ENCODE measurements around the gene GRID1. TPM values are rescaled to one million over a fixed set of nuclear protein-coding genes. Genes with fewer than 3 reads are reported as not detected.

Gene GRID1
- total RNA-seq, 4 donors from 2014 or later = 1.4 to 4.9 (median 2.0) TPM

DNA sequence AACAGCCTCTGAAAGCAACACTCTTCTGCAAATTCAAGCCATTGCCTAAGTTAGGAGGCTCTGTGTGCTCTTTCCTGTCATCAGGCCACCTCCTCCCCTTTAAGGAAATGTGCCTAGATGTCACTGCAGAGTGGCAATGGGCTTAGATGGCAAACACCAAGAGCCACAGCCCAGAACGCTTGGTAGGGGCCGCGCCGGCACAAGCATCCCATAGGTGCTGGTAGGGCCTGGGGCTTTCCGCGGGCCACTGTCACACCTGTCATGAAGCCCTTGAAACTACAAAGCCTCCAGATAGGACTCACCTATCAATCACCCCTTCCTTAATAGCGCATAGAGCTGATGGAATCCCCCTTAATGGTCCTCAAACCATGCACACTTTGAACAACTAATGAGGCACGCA lies 299.9 kb downstream of the GRID1 start:
- intact Hi-C loops (cut with DNase I; ENCODE audit: low total_unique reads) = no loop called here
- TF ChIP-seq, protein P1, sequence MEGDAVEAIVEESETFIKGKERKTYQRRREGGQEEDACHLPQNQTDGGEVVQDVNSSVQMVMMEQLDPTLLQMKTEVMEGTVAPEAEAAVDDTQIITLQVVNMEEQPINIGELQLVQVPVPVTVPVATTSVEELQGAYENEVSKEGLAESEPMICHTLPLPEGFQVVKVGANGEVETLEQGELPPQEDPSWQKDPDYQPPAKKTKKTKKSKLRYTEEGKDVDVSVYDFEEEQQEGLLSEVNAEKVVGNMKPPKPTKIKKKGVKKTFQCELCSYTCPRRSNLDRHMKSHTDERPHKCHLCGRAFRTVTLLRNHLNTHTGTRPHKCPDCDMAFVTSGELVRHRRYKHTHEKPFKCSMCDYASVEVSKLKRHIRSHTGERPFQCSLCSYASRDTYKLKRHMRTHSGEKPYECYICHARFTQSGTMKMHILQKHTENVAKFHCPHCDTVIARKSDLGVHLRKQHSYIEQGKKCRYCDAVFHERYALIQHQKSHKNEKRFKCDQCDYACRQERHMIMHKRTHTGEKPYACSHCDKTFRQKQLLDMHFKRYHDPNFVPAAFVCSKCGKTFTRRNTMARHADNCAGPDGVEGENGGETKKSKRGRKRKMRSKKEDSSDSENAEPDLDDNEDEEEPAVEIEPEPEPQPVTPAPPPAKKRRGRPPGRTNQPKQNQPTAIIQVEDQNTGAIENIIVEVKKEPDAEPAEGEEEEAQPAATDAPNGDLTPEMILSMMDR (IDR thresholded peaks at IDR 0.05) = no peak
- TF ChIP-seq POLR2A (IDR thresholded peaks at IDR 0.05) = no peak
- peak in 1 of 2 donors; percentile 39 for DNase-seq (ENCODE audit: low spot score in 2 of 2)
- whole genome bisulfite sequencing, 2 donors = 93 to 97% methylated on average over 8 of the region's 8 CpGs
- H3K4me3 ChIP-seq (ENCODE audit: low read depth, poor library complexity, severe bottlenecking) = no peak overlapping the region

DNA sequence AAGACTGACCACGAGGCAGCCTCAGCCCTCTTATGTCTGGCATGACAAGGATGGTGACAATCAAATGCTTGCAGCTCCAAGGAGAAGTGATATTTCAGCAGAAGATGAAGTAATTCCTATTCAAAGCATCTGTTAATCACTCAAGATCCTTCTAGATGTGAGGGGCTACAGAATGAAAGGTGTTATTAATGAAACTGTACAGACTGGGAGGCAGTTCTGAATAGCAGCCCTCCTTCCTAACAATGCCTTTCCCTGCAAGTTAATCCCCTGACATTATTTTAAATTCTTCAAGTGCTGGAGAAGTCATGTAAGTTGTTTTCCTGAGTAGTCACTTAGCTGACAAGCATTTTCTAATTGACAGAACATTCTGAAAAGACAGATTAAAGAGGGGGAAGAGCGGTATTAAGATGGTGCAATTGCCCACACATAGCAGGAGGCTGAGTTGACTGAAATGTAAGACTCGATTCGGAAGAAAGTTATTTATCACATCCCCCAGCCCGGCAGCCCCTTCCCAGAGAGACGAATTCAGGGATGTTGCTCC lies 300.8 kb downstream of the GRID1 start:
- TF ChIP-seq, protein P1 (IDR thresholded peaks at IDR 0.05) = no peak
- TF ChIP-seq POLR2A (IDR thresholded peaks at IDR 0.05) = no peak
- intact Hi-C loops (cut with DNase I; ENCODE audit: low total_unique reads) = no loop called here
- no peak for DNase-seq (ENCODE audit: low spot score in 2 of 2)
- no peak overlapping the region for H3K4me3 ChIP-seq (ENCODE audit: low read depth, poor library complexity, severe bottlenecking)
- WGBS, 2 donors = 79 to 82% methylated on average over 6 of the region's 6 CpGs

DNA sequence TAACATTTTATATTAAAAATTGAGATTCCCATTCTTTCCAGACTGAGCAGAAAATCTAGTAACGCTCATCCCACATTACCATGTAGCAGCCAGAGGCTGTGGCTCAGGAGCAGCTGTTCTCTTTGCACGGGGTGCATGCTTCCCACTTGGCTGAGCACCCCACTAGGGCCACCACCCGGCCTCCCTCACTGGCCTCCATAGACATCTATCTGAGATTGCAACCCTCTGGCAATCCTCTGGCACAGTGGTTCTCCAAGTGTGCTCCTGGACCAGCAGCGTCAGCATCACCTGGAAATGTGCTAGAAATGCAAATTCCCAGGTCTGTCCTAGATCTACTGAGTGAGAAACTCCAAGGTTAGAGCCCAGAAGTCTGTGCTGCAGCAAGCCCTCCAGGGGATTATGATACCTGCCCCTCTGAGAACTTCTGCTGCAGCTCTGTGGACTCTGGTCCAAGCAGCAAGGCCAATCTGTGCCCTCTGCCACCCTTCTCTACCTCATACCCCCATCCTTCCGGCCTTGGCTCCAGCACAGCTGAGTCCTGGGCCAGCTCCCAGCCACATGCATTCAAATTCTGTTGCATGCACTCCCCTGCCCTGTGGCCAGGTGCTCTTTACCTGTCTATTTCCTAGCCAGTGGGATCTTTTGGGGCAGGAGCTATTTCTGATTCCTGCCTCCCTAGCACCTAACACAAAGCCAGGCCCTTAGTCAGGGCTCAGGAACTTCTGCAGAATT lies 301.5 kb downstream of the GRID1 start:
- no peak overlapping the region for H3K4me3 ChIP-seq (ENCODE audit: low read depth, poor library complexity, severe bottlenecking)
- peak in 1 of 2 donors; percentile 61 for DNase-seq (ENCODE audit: low spot score in 2 of 2)
- 81 to 83% methylated on average over 5 of the region's 5 CpGs for WGBS, 2 donors
- intact Hi-C loops (cut with DNase I; ENCODE audit: low total_unique reads) = no loop called here
- no peak for TF ChIP-seq POLR2A (IDR thresholded peaks at IDR 0.05)
- TF ChIP-seq, protein P1 (IDR thresholded peaks at IDR 0.05) = no peak

DNA sequence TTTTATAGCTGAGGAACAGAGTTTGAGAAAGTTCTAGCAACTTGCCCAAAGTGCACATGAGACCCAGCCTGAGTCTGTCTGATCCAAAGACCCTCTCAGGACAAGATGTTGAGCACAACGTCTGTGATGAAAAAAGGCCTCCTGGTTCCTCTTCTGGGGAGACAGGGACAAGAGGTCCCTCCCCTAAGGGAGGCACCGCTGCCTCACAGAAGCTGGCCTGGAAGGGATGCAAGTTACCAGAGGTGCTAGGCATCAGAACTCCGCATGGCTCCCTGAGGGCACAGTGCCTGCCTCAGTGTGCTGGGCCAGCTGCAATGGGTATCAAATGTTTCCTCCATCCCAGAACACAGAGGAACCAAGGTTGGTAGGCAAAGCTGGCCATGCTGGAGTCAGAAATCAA lies 302.4 kb downstream of the GRID1 start:
- TF ChIP-seq, protein P1 (IDR thresholded peaks at IDR 0.05) = no peak
- TF ChIP-seq POLR2A (IDR thresholded peaks at IDR 0.05) = no peak
- WGBS, 2 donors = 69 to 87% methylated on average over 2 to 3 of the region's 3 CpGs
- no peak overlapping the region for H3K4me3 ChIP-seq (ENCODE audit: low read depth, poor library complexity, severe bottlenecking)
- DNase-seq (ENCODE audit: low spot score in 2 of 2) = peak in 1 of 2 donors; percentile 32
- intact Hi-C loops (cut with DNase I; ENCODE audit: low total_unique reads) = no loop called here

- H3K4me3 ChIP-seq (ENCODE audit: low read depth, poor library complexity, severe bottlenecking) = no peak overlapping the region
- intact Hi-C loops (cut with DNase I; ENCODE audit: low total_unique reads) = no loop called here
- no peak for TF ChIP-seq POLR2A (IDR thresholded peaks at IDR 0.05)
- TF ChIP-seq, protein P1 (IDR thresholded peaks at IDR 0.05) = no peak
- no peak for DNase-seq (ENCODE audit: low spot score in 2 of 2)
- 61 to 75% methylated on average over 1 of the region's 1 CpG for WGBS, 2 donors
Measured at GRCh38 chr10:86063341-86063740, 303.3 kb downstream of the GRID1 start.

Data from lower leg skin (tissue), 4 donors.